HG03025 (cell line): ENCODE results near the gene HIC2.
A peak's percentile ranks its signal among the peaks of the same experiment; 100 is the strongest.
"Not testable (repeated sequence)": the region's sequence is repeated elsewhere in the genome, so short reads cannot be mapped to it uniquely, and the experiment has no call there.

Source experiments
- ATAC-seq: cut with Tn5 transposase; IDR thresholded peaks from one replicate; pipeline ENCODE4 v1.9.1; 2021; ENCODE audit warnings: mild to moderate bottlenecking, moderate library complexity; ENCODE audit not compliant: unreplicated experiment, low FRiP score

Gene HIC2

GRCh38 chr22:21449531-21450319, 32.6 kb downstream of the HIC2 start:
- ATAC-seq, result no peak

DNA sequence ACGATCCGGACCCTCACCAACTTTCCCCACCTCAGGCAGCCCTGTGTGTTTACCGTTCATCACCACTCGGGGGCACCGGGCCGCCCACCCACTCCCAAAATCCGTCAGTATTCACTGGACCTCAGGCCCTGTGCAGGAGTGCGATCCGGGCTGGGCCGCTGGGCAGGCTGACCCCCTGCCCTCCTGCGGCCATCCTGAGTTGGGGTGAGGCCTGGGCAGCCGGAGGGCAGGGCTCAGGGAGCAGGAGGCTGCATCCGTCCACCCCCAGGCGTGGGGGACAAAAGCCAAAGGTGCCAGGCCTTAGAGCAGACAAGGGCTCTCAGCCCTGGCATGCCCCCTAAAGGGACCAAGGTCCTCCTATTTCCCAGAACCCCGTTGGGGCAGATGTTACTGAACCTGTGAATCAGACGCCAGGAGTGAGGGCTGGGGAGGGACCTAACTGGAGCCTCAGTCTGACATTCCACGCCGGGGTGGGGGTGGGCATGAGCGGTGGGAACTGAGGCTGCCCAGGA, 33.2 kb downstream of the HIC2 start:
- ATAC-seq, result no peak

DNA sequence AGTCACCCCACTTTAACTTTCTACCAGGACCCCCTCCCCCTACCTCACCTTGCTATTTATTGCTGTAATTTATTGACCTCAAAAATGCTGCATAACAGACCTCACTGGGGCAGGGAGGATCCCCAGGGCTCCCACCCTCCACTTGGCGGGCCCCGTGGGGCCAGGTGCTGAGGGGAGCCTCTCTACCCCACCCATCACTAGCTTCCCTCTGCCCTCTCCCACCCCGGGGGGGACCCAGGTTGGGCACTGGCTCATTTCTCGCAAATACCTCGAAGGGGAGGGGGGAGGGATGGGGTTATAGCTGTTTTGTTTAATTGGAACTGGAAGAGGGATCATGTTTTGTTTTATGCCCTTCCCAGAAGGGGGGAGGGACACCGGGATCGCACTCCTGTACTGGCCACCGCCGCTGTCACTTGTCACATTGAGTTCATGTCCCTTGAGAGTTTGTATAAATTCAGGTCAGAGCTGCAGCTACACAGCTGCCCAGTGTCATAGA, 33.7 kb downstream of the HIC2 start:
- ATAC-seq, result no peak

GRCh38 chr22:21451545-21452520, 34.7 kb downstream of the HIC2 start:
- ATAC-seq, result no peak

GRCh38 chr22:21452666-21453065, 35.5 kb downstream of the HIC2 start:
- ATAC-seq, result not testable (repeated sequence)

DNA sequence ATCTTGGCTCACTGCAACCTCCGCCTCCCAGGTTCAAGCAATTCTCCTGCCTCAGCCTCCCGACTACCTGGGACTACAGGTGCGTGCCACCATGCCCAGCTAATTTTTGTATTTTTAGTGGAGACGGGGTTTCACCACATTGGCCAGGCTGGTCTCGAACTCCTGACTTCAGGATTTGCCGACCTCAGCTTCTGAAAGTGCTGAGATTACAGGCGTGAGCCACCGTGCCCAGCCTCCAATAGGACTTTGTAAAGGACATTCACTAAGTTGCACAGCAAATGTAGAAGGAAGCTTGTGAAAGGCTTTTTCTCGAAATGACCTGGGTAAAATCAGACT, 37.8 kb downstream of the HIC2 start:
- ATAC-seq, result not testable (repeated sequence)

DNA sequence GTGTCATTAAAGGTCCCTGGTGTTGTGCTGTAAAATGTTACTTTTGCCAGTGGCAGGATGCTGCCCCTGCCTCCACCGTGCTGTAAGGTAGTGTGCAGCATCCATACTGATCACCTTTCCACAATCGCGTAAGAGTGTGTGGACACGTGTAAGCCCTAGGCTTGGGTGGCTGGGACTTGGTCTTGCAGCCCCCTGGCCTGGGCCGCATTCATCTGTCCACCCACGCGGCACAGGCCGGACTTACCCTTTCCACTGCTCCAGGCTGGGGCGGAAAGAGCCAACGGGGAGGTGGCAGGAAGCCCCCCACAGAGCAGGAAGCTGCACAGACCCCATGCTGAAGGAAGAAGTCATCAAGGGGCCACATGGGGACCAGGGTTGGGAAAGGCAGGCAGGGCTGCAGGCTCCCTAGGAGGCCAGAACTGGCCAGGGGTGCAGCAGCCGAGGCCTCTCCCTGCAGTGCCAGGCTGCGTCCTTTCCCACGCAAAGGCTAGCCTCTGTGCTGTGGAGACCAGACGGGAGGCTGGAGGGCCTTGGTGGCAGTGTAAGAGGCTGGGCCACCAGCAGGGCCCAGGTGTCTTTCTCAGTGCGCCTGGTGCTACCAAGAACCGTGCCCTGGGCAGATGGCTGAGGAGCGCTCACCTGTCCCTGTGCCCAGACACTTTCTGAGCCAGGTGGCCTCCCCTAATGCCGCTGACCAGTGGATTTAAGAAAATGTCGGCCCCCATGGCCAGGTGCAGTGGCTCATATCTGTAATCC, 38.3 kb downstream of the HIC2 start:
- no peak for ATAC-seq

GRCh38 chr22:21457023-21457787, 40.0 kb downstream of the HIC2 start:
- no peak for ATAC-seq

GRCh38 chr22:21462672-21463071, 45.5 kb downstream of the HIC2 start:
- not testable (repeated sequence) for ATAC-seq

DNA sequence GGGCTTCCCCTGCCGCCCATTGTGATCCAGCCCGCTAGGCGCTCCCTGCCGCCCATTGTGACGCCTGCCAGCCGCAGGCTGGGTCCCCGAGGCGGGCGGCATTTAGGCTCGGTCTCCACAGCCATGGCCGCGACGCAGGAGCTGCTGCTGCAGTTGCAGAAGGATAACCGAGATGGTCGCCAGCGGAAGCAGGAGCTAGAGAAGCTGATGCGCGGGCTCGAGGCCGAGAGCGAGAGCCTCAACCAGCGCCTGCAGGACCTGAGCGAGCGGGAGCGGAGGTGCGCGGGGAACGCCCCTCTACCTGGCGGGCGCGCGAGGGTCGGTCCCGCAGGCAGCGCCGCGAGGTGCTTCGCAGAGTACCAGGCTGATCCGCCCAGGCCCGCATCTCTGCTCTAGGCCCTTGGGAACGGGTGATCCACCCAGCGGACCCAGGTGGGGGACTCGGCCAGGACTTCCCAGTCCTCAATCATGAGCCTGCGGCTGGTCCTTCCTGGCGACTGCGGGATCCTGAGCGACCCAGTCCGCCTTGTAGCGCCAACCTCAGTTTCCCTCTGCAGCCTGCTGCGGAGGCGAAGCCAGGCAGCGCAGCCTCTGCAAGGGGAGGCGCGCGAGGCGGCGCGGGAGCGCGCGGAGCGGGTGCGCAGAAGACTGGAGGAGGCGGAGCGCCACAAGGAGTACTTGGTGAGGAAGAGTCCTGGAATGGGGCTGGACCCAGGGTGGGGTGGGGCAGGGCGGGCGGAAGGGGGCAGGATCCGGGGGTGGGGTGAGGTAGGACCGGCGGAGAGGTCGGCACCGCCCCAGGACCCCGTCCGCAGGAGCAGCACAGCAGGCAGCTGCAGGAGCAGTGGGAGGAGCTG, 50.4 kb downstream of the HIC2 start, which contains the start of gene TMEM191C:
Gene TMEM191C, plus strand, starts transcription at position 51 of the 857 bp plus-strand sequence. Its CDS starts 73 bp downstream, at position 124.
- ATAC-seq, result not testable (repeated sequence)

GRCh38 chr22:21468194-21469096, 51.3 kb downstream of the HIC2 start:
- ATAC-seq, result peak; percentile 77

- ATAC-seq, result not testable (repeated sequence)
These were observed 52.2 kb downstream of the HIC2 start for GRCh38 chr22:21469097-21469994.

GRCh38 chr22:21472984-21473383, 55.8 kb downstream of the HIC2 start:
- not testable (repeated sequence) for ATAC-seq

GRCh38 chr22:21473664-21474063, 56.5 kb downstream of the HIC2 start:
- not testable (repeated sequence) for ATAC-seq

- not testable (repeated sequence) for ATAC-seq
These were observed 66.9 kb downstream of the HIC2 start for GRCh38 chr22:21484039-21484438.

DNA sequence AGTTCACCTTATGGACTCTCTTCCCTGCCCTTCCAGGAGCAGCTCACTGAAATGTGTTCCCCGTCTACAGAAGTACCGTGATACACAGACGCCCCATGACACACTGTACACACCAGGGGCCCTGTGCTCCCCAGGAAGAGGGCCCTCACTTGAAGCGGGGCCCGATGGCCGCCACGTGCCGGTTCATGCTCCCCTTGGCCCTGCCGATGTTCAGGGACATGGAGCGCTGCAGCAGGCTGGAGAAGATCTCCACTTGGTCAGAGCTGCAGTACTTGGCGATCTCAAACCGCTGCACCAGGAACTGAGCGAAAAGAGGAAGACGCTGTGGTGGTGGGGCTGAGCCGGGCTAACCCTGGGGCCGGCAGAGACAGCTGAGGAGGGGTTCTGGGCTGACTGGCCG, 70.6 kb downstream of the HIC2 start:
- ATAC-seq, result not testable (repeated sequence)
